ENCODE data around the gene PRKACB. TPM values are rescaled to one million over a fixed set of nuclear protein-coding genes. Genes with fewer than 3 reads are reported as not detected.
A peak's percentile ranks its signal among the peaks of the same experiment; 100 is the strongest.

The PRKACB gene
- total RNA-seq, 1 donor from 2014 or later = 18.7 TPM

DNA sequence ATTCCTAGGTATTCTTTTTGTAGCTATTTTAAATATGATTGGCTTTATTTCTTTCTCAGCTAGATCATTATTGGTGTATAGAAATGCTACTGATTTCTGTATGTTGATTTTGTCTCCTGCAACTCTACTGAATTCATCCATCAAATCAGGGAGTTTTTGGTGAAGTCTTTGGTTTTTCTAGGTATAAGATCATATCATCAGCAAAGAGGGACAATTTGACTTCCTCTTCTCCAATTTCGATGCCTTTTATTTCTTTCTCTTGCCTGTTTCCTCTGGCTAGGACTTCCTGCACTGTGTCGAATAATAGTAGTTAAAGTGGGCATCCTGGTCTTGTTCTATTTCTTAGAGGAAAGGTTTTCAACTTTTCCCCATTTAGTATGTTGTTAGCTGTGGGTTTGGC, 27.5 kb upstream of the PRKACB start:
- intact Hi-C loops (cut with DNase I) = no loop called here
- no peak for DNase-seq (ENCODE audit: extremely low spot score in 2 of 2)
- Histone ChIP-seq H3K9me3 (no peaks in the 10 kb centered on the region), H3K4me3 (no peak overlapping the region), H3K36me3 (no peaks in the 10 kb centered on the region), H3K27me3 (no peaks in the 10 kb centered on the region), H3K27ac (no peak overlapping the region), H3K4me1 (no peaks in the 10 kb centered on the region)
- TF ChIP-seq POLR2AphosphoS5 (IDR thresholded peaks at IDR 0.05; ENCODE audit: insufficient read depth in 1 of 2, low read depth in 1 of 2) (no peak), POLR2A (IDR thresholded peaks at IDR 0.05) (no peak)
- TF ChIP-seq, protein P1, sequence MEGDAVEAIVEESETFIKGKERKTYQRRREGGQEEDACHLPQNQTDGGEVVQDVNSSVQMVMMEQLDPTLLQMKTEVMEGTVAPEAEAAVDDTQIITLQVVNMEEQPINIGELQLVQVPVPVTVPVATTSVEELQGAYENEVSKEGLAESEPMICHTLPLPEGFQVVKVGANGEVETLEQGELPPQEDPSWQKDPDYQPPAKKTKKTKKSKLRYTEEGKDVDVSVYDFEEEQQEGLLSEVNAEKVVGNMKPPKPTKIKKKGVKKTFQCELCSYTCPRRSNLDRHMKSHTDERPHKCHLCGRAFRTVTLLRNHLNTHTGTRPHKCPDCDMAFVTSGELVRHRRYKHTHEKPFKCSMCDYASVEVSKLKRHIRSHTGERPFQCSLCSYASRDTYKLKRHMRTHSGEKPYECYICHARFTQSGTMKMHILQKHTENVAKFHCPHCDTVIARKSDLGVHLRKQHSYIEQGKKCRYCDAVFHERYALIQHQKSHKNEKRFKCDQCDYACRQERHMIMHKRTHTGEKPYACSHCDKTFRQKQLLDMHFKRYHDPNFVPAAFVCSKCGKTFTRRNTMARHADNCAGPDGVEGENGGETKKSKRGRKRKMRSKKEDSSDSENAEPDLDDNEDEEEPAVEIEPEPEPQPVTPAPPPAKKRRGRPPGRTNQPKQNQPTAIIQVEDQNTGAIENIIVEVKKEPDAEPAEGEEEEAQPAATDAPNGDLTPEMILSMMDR (IDR thresholded peaks at IDR 0.05) = no peak

DNA sequence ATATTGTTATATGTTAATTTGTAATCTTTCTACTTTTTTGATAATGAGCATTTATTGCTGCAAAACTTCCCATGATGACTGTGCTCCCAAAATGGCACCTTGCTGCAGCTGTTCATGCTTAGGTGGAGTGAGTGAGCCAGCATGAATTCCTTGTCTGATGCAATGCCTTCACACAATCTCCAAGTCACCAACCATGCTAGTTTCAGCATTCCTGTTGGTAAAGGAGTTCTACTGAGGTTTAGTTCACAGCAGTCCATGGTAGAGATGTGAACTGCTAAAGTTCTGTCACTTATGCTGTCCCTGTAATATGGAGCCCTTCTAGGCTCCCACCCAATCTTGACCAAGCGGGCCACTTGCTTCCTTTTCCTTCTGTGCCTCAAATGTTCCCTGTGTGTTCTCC, 26.2 kb upstream of the PRKACB start:
- intact Hi-C loops (cut with DNase I) = no loop called here
- no peaks in the 10 kb centered on the region for H3K4me1 ChIP-seq
- H3K9me3 ChIP-seq = no peaks in the 10 kb centered on the region
- no peaks in the 10 kb centered on the region for H3K36me3 ChIP-seq
- no peak overlapping the region for H3K4me3 ChIP-seq
- no peaks in the 10 kb centered on the region for H3K27me3 ChIP-seq
- no peak for DNase-seq (ENCODE audit: extremely low spot score in 2 of 2)
- TF ChIP-seq POLR2A (IDR thresholded peaks at IDR 0.05) = no peak
- no peak for TF ChIP-seq POLR2AphosphoS5 (IDR thresholded peaks at IDR 0.05; ENCODE audit: insufficient read depth in 1 of 2, low read depth in 1 of 2)
- TF ChIP-seq, protein P1 (IDR thresholded peaks at IDR 0.05) = no peak
- no peak overlapping the region for H3K27ac ChIP-seq

DNA sequence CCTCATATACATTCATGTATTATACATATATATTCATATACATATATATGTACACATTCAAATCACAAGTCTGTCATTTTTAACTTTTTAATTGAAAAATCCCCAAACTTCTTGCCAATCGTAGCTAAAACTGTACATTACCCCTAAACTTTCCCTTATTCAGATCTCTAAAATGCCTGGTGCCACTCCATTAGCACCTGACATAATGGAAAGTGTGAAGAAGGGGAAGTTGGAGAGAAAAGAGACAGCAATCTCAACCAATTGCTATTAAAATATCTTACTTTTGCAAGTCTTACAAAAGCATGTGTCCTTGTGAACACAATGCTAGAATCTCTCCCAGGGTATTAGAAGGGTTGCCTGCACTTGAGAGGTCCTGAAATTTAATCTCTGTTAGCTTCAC, 22.7 kb upstream of the PRKACB start:
- no peak overlapping the region for H3K4me3 ChIP-seq
- intact Hi-C loops (cut with DNase I) = loop anchor here (5.0 to 10.0 kb wide), 2 partner anchors 189 to 493 kb away; no protein-coding TSS in a partner anchor
- no peak for DNase-seq (ENCODE audit: extremely low spot score in 2 of 2)
- H3K36me3 ChIP-seq = no peaks in the 10 kb centered on the region
- no peaks in the 10 kb centered on the region for H3K9me3 ChIP-seq
- H3K4me1 ChIP-seq = no peaks in the 10 kb centered on the region
- no peaks in the 10 kb centered on the region for H3K27me3 ChIP-seq
- no peak overlapping the region for H3K27ac ChIP-seq
- TF ChIP-seq, protein P1 (IDR thresholded peaks at IDR 0.05) = no peak
- TF ChIP-seq POLR2AphosphoS5 (IDR thresholded peaks at IDR 0.05; ENCODE audit: insufficient read depth in 1 of 2, low read depth in 1 of 2) (no peak), POLR2A (IDR thresholded peaks at IDR 0.05) (no peak)

DNA sequence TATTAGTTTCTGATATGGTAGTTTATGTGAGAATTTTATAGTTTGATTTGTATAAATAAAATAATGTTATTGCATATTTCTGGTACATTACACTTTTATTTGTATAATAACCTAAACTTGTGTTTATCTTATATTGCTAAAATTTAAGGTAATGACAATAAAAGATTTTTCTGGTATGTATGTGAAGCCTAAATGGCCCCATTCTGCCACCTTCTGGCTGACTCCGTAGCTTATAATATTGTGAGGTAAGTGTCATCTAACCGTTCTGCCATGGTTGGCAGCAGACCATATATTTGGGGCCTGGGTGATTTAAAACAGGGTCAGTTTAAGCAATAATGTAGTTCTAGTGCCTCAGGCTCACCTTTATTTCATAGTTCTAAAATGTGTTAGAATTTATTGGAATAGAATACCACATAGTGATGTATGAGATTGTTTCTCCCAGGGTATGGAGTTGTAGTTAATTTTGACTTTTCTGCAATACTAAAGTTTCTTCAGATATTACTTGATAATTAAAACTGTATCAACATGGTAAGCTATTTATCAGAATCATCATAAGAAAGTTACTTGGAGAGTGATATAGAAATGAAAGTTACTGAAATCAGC, 21.2 kb upstream of the PRKACB start:
- intact Hi-C loops (cut with DNase I) = loop anchor here (5.0 to 10.0 kb wide), 2 partner anchors 191 to 492 kb away; no protein-coding TSS in a partner anchor

DNA sequence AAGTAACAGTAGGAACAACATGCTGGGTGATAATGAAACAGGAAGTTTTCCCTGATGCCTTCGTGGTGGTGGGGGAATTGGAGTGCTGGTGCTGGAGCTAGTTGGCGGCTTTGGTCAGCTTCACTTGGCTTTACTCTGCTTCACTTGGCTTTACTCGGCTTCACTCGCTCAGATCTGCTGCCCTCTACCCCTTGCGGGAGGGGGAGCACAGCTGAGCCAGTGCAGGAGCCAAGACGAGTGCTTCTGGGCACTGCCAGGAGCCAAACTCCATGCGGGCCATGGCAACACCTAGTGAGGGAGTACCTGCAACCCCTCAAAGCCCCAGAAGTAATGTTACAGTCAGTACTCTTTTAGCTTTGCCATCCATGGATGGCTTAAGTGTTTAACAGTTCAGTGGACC, 10.6 kb upstream of the PRKACB start:
- Histone ChIP-seq H3K36me3 (no peaks in the 10 kb centered on the region), H3K4me1 (no peaks in the 10 kb centered on the region), H3K27me3 (no peaks in the 10 kb centered on the region), H3K27ac (no peak overlapping the region), H3K4me3 (no peak overlapping the region), H3K9me3 (no peaks in the 10 kb centered on the region)
- intact Hi-C loops (cut with DNase I) = no loop called here
- no peak for DNase-seq (ENCODE audit: extremely low spot score in 2 of 2)
- TF ChIP-seq POLR2A (IDR thresholded peaks at IDR 0.05) (no peak), POLR2AphosphoS5 (IDR thresholded peaks at IDR 0.05; ENCODE audit: insufficient read depth in 1 of 2, low read depth in 1 of 2) (no peak)
- TF ChIP-seq, protein P1 (IDR thresholded peaks at IDR 0.05) = no peak

More for the DNA sequence above, 21.2 kb upstream of the PRKACB start:
- H3K4me3 ChIP-seq = no peak overlapping the region
- H3K36me3 ChIP-seq = no peaks in the 10 kb centered on the region
- no peaks in the 10 kb centered on the region for H3K9me3 ChIP-seq
- H3K4me1 ChIP-seq = no peaks in the 10 kb centered on the region
- H3K27ac ChIP-seq = no peak overlapping the region
- TF ChIP-seq POLR2AphosphoS5 (IDR thresholded peaks at IDR 0.05; ENCODE audit: insufficient read depth in 1 of 2, low read depth in 1 of 2) = no peak
- TF ChIP-seq, protein P1 (IDR thresholded peaks at IDR 0.05) = peak in 2 of 3 experiments; percentile 32 to 37
- DNase-seq (ENCODE audit: extremely low spot score in 2 of 2) = no peak
- H3K27me3 ChIP-seq = no peaks in the 10 kb centered on the region
